GM23338 (cell line): ENCODE data around the gene MAPKAPK3. TPM values are rescaled to one million over a fixed set of nuclear protein-coding genes. Genes with fewer than 3 reads are reported as not detected.

Experiments
- ATAC-seq: fragments of 200-7000 bp; cut with Tn5 transposase; 3 replicates; pipeline ENCODE4 v1.9.1; 2020
- DNase-seq: peaks from one replicate; pipeline ENCODE4 v3.0.0-alpha.2; 2015; ENCODE audit warnings: low spot score
- H2AFZ ChIP-seq: fragments of 200-600 bp; sonication (generic); 2 replicates; pipeline ENCODE4 v1.8.0; 2016; ENCODE audit warnings: antibody characterized with exemption, mild to moderate bottlenecking, moderate library complexity
- H3F3A ChIP-seq: fragments of 200-600 bp; sonication (generic); replicated peaks from 2 replicates; pipeline ENCODE4 v1.8.0; 2017; ENCODE audit warnings: antibody characterized with exemption, mixed run types, low read depth
- H3K27ac ChIP-seq: fragments of 200-600 bp; sonication (generic); 2 replicates; pipeline ENCODE4 v1.6.1; 2016; ENCODE audit warnings: low read depth
- H3K27me3 ChIP-seq: fragments of 200-600 bp; sonication (generic); 2 replicates; pipeline ENCODE4 v1.8.0; 2016; ENCODE audit warnings: mild to moderate bottlenecking, mixed run types, moderate library complexity; ENCODE audit not compliant: insufficient read depth
- H3K36me3 ChIP-seq: fragments of 200-600 bp; sonication (generic); 2 replicates; pipeline ENCODE4 v1.8.0; 2016; ENCODE audit warnings: mild to moderate bottlenecking; ENCODE audit not compliant: insufficient read depth
- H3K4me1 ChIP-seq: fragments of 200-600 bp; sonication (generic); 2 replicates; pipeline ENCODE4 v1.8.0; 2016; ENCODE audit warnings: mild to moderate bottlenecking, moderate library complexity; ENCODE audit not compliant: insufficient read depth
- H3K4me2 ChIP-seq: fragments of 200-600 bp; sonication (generic); 2 replicates; pipeline ENCODE4 v1.7.1; 2017; ENCODE audit warnings: mixed run types
- H3K4me3 ChIP-seq: fragments of 200-600 bp; sonication (generic); 2 replicates; pipeline ENCODE4 v1.6.1; 2016; ENCODE audit warnings: mixed run types
- H3K79me2 ChIP-seq: fragments of 200-600 bp; sonication (generic); replicated peaks from 2 replicates; pipeline ENCODE4 v1.8.0; 2017; ENCODE audit warnings: mild to moderate bottlenecking; ENCODE audit not compliant: insufficient read depth
- H3K9me2 ChIP-seq: fragments of 200-600 bp; sonication (generic); 2 replicates; pipeline ENCODE4 v1.8.0; 2017; ENCODE audit not compliant: insufficient read depth
- H4K20me1 ChIP-seq: fragments of 200-600 bp; sonication (generic); replicated peaks from 2 replicates; pipeline ENCODE4 v1.8.0; 2017; ENCODE audit warnings: mild to moderate bottlenecking; ENCODE audit not compliant: insufficient read depth
- H3K27ac Mint-ChIP-seq: 2 replicates; pipeline ENCODE4 v1.8.0; 2020; ENCODE audit warnings: inconsistent platforms, mild to moderate bottlenecking, moderate library complexity, mixed read lengths
- H3K27me3 Mint-ChIP-seq: 3 replicates; pipeline ENCODE4 v1.8.0; 2022; ENCODE audit warnings: low read depth, mild to moderate bottlenecking, moderate library complexity, mixed read lengths, inconsistent platforms; ENCODE audit not compliant: insufficient read depth, poor library complexity
- H3K36me3 Mint-ChIP-seq: 3 replicates; pipeline ENCODE4 v1.8.0; 2021; ENCODE audit warnings: low read depth, mild to moderate bottlenecking, inconsistent platforms, moderate library complexity, mixed read lengths
- H3K4me1 Mint-ChIP-seq: 3 replicates; pipeline ENCODE4 v1.8.0; 2020; ENCODE audit warnings: mild to moderate bottlenecking, inconsistent platforms, mixed read lengths
- H3K4me3 Mint-ChIP-seq: 3 replicates; pipeline ENCODE4 v1.8.0; 2021; ENCODE audit warnings: moderate library complexity, mild to moderate bottlenecking, inconsistent platforms, mixed read lengths
- H3K9me3 Mint-ChIP-seq: 3 replicates; pipeline ENCODE4 v1.8.0; 2020; ENCODE audit warnings: moderate library complexity, mild to moderate bottlenecking, inconsistent platforms, mixed read lengths
- CREB1 ChIP-seq: fragments of 250-450 bp; sonication (Bioruptor Pico); IDR thresholded peaks from 2 replicates; pipeline ENCODE4 v1.5.0; 2020; ENCODE audit warnings: low read depth, mild to moderate bottlenecking, moderate library complexity
- REST ChIP-seq: IDR thresholded peaks from one replicate; pipeline ENCODE4 v1.6.1; 2018; ENCODE audit warnings: antibody characterized with exemption; ENCODE audit not compliant: unreplicated experiment
- STAT1 ChIP-seq: IDR thresholded peaks from one replicate; pipeline ENCODE4 v1.6.1; 2016; ENCODE audit warnings: antibody characterized with exemption; ENCODE audit not compliant: unreplicated experiment
- ZNF331 ChIP-seq: fragments of 250-450 bp; sonication (Bioruptor Pico); IDR thresholded peaks from 2 replicates; pipeline ENCODE4 v1.5.0; 2020; ENCODE audit warnings: low read depth, mild to moderate bottlenecking, moderate library complexity
- polyA plus RNA-seq: library from polyadenylated mRNA; unstranded; fragments of >200 nt; fragmentation: Nextera tagmentation; extraction: Ambion mirVana; gene quantifications from 2 replicates; pipeline ENCODE4 v1.2.1, GENCODE V29; 2016
- total RNA-seq: library from RNA; depleted of rRNA; stranded (reverse); fragments of >200 nt; shearing (Covaris generic); gene quantifications from 2 replicates; pipeline ENCODE4 v1.2.3, GENCODE V29; 2014
- TF ChIP-seq, protein P1 (sequence below): fragments of 250-450 bp; sonication (Bioruptor Pico); IDR thresholded peaks from 2 replicates; pipeline ENCODE4 v1.5.0; 2020; ENCODE audit warnings: mild to moderate bottlenecking, moderate library complexity

MAPKAPK3 gene
- total and polyA plus RNA-seq, 2 experiments from 2014 or later: 16.5 to 51.1 TPM

DNA sequence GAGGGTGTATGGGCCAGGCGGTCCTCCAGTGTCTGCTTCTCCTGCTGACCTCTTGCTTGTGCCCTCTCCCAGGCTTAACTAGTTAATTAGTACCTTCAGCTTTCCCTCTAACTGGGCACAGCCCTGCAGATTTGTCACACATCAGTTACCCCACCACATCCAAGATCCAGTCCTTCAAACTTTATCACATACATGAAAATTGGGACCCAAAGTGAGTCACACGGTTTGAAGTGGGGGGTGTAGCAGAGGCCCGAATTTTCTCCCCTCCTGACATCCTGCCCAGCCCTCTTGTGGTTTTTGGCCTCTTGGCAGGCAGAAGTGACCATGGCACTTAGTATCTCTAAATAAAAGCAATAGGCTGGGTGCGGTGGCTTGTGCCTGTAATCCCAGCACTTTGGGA is 3.9 kb downstream of the MAPKAPK3 start:
- Histone ChIP-seq H3K27me3 (peaks cover 6% of the 10 kb centered on the region; the same call in 1 of the 2 replicates), H3K4me3 (no peak overlapping the region), H3K9me2 (no peaks in the 10 kb centered on the region), H3F3A (peaks cover 7% of the 10 kb centered on the region), H3K4me2 (no peak overlapping the region), H4K20me1 (no peaks in the 10 kb centered on the region; the same call in 1 of the 2 replicates), H3K36me3 (no peaks in the 10 kb centered on the region), H3K27ac (no peak overlapping the region), H3K4me1 (peaks cover 28% of the 10 kb centered on the region), H3K79me2 (peaks cover 24% of the 10 kb centered on the region), H2AFZ (no peak overlapping the region)
- DNase-seq (no peak), ATAC-seq (no peak)
- TF ChIP-seq CREB1 (CRISPR knock-in tag) (no peak), ZNF331 (no peak), STAT1 (no peak), REST (no peak)
- TF ChIP-seq, protein P1, sequence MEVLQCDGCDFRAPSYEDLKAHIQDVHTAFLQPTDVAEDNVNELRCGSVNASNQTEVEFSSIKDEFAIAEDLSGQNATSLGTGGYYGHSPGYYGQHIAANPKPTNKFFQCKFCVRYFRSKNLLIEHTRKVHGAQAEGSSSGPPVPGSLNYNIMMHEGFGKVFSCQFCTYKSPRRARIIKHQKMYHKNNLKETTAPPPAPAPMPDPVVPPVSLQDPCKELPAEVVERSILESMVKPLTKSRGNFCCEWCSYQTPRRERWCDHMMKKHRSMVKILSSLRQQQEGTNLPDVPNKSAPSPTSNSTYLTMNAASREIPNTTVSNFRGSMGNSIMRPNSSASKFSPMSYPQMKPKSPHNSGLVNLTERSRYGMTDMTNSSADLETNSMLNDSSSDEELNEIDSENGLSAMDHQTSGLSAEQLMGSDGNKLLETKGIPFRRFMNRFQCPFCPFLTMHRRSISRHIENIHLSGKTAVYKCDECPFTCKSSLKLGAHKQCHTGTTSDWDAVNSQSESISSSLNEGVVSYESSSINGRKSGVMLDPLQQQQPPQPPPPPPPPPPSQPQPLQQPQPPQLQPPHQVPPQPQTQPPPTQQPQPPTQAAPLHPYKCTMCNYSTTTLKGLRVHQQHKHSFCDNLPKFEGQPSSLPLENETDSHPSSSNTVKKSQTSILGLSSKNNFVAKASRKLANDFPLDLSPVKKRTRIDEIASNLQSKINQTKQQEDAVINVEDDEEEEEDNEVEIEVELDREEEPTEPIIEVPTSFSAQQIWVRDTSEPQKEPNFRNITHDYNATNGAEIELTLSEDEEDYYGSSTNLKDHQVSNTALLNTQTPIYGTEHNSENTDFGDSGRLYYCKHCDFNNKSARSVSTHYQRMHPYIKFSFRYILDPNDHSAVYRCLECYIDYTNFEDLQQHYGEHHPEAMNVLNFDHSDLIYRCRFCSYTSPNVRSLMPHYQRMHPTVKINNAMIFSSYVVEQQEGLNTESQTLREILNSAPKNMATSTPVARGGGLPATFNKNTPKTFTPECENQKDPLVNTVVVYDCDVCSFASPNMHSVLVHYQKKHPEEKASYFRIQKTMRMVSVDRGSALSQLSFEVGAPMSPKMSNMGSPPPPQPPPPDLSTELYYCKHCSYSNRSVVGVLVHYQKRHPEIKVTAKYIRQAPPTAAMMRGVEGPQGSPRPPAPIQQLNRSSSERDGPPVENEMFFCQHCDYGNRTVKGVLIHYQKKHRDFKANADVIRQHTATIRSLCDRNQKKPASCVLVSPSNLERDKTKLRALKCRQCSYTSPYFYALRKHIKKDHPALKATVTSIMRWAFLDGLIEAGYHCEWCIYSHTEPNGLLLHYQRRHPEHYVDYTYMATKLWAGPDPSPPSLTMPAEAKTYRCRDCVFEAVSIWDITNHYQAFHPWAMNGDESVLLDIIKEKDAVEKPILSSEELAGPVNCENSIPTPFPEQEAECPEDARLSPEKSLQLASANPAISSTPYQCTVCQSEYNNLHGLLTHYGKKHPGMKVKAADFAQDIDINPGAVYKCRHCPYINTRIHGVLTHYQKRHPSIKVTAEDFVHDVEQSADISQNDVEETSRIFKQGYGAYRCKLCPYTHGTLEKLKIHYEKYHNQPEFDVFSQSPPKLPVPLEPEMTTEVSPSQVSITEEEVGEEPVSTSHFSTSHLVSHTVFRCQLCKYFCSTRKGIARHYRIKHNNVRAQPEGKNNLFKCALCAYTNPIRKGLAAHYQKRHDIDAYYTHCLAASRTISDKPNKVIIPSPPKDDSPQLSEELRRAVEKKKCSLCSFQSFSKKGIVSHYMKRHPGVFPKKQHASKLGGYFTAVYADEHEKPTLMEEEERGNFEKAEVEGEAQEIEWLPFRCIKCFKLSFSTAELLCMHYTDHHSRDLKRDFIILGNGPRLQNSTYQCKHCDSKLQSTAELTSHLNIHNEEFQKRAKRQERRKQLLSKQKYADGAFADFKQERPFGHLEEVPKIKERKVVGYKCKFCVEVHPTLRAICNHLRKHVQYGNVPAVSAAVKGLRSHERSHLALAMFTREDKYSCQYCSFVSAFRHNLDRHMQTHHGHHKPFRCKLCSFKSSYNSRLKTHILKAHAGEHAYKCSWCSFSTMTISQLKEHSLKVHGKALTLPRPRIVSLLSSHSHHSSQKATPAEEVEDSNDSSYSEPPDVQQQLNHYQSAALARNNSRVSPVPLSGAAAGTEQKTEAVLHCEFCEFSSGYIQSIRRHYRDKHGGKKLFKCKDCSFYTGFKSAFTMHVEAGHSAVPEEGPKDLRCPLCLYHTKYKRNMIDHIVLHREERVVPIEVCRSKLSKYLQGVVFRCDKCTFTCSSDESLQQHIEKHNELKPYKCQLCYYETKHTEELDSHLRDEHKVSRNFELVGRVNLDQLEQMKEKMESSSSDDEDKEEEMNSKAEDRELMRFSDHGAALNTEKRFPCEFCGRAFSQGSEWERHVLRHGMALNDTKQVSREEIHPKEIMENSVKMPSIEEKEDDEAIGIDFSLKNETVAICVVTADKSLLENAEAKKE (CRISPR knock-in tag): no peak
- peaks cover 23% of the 10 kb centered on the region for H3K36me3 Mint-ChIP-seq
- H3K9me3 Mint-ChIP-seq: no peaks in the 10 kb centered on the region
- peaks cover 14% of the 10 kb centered on the region for H3K27me3 Mint-ChIP-seq
- no peak overlapping the region for H3K4me3 Mint-ChIP-seq
- H3K27ac Mint-ChIP-seq: no peak overlapping the region
- peaks cover 32% of the 10 kb centered on the region for H3K4me1 Mint-ChIP-seq
